ENCODE results near the gene ZBTB47. TPM values are rescaled to one million over a fixed set of nuclear protein-coding genes. Genes with fewer than 3 reads are reported as not detected.

ZBTB47 gene
- total and polyA plus RNA-seq, 2 experiments from 2014 or later, result 0.48 to 2.8 TPM

DNA sequence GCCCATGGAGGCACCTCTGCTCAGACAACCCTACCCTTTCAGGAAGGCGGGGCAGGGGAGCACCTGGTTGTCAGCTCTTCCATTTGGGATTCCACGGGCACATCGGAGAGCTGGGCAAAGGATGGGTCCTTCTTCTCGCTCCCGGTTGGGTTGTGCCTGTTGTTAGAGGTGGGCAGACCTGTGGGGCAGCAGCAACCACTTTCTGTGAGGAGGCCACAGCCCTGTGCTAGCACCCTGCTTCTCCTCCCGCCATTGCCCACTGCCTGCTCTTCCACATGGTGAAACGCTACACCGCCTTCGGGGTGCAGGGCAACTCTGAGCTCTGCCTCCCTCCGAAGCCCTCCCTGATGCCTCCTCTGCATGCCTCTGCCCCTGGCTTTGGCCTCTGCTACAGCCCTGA, 56.1 kb downstream of the ZBTB47 start:
- Histone ChIP-seq H3K4me2 (no peak overlapping the region), H3K79me2 (replicated peaks; ENCODE audit: insufficient read depth) (no peaks in the 10 kb centered on the region), H3K4me1 (ENCODE audit: insufficient read depth) (no peaks in the 10 kb centered on the region), H3K27me3 (ENCODE audit: insufficient read depth) (no peaks in the 10 kb centered on the region), H4K20me1 (replicated peaks; ENCODE audit: insufficient read depth) (no peaks in the 10 kb centered on the region), H3K27ac (ENCODE audit: low read depth) (no peak overlapping the region), H3K36me3 (ENCODE audit: insufficient read depth) (no peaks in the 10 kb centered on the region), H3K9me2 (ENCODE audit: insufficient read depth) (no peaks in the 10 kb centered on the region), H3F3A (replicated peaks; ENCODE audit: low read depth) (no peaks in the 10 kb centered on the region), H2AFZ (no peak overlapping the region), H3K4me3 (no peak overlapping the region)
- H3K27me3 Mint-ChIP-seq (ENCODE audit: insufficient read depth, low read depth, poor library complexity), result peaks cover 3% of the 10 kb centered on the region
- ATAC-seq (no peak), DNase-seq (ENCODE audit: low spot score) (no peak)
- TF ChIP-seq NANOG (IDR thresholded peaks at IDR 0.05; ENCODE audit: borderline replicate concordance) (no peak), STAT1 (IDR thresholded peaks at IDR 0.05; ENCODE audit: unreplicated experiment) (no peak), EZH2 (IDR thresholded peaks at IDR 0.05; ENCODE audit: low read depth, unreplicated experiment) (no peak), EZH2phosphoT487 (IDR thresholded peaks at IDR 0.05; ENCODE audit: unreplicated experiment) (no peak), CREB1 (CRISPR knock-in tag; IDR thresholded peaks at IDR 0.05; ENCODE audit: low read depth) (no peak), ZNF331 (CRISPR knock-in tag; IDR thresholded peaks at IDR 0.05; ENCODE audit: low read depth) (no peak), JUNB (IDR thresholded peaks at IDR 0.05; ENCODE audit: unreplicated experiment) (no peak), ZNF114 (CRISPR knock-in tag; IDR thresholded peaks at IDR 0.05) (no peak), POLR2AphosphoS5 (IDR thresholded peaks at IDR 0.05; ENCODE audit: low read depth) (no peak)
- TF ChIP-seq, protein P1, sequence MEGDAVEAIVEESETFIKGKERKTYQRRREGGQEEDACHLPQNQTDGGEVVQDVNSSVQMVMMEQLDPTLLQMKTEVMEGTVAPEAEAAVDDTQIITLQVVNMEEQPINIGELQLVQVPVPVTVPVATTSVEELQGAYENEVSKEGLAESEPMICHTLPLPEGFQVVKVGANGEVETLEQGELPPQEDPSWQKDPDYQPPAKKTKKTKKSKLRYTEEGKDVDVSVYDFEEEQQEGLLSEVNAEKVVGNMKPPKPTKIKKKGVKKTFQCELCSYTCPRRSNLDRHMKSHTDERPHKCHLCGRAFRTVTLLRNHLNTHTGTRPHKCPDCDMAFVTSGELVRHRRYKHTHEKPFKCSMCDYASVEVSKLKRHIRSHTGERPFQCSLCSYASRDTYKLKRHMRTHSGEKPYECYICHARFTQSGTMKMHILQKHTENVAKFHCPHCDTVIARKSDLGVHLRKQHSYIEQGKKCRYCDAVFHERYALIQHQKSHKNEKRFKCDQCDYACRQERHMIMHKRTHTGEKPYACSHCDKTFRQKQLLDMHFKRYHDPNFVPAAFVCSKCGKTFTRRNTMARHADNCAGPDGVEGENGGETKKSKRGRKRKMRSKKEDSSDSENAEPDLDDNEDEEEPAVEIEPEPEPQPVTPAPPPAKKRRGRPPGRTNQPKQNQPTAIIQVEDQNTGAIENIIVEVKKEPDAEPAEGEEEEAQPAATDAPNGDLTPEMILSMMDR (conservative IDR thresholded peaks at IDR 0.05; ENCODE audit: low read depth in 2 of 2), result no peak
- TF ChIP-seq, protein P2, sequence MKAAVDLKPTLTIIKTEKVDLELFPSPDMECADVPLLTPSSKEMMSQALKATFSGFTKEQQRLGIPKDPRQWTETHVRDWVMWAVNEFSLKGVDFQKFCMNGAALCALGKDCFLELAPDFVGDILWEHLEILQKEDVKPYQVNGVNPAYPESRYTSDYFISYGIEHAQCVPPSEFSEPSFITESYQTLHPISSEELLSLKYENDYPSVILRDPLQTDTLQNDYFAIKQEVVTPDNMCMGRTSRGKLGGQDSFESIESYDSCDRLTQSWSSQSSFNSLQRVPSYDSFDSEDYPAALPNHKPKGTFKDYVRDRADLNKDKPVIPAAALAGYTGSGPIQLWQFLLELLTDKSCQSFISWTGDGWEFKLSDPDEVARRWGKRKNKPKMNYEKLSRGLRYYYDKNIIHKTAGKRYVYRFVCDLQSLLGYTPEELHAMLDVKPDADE (IDR thresholded peaks at IDR 0.05), result no peak
- TF ChIP-seq, protein P3, sequence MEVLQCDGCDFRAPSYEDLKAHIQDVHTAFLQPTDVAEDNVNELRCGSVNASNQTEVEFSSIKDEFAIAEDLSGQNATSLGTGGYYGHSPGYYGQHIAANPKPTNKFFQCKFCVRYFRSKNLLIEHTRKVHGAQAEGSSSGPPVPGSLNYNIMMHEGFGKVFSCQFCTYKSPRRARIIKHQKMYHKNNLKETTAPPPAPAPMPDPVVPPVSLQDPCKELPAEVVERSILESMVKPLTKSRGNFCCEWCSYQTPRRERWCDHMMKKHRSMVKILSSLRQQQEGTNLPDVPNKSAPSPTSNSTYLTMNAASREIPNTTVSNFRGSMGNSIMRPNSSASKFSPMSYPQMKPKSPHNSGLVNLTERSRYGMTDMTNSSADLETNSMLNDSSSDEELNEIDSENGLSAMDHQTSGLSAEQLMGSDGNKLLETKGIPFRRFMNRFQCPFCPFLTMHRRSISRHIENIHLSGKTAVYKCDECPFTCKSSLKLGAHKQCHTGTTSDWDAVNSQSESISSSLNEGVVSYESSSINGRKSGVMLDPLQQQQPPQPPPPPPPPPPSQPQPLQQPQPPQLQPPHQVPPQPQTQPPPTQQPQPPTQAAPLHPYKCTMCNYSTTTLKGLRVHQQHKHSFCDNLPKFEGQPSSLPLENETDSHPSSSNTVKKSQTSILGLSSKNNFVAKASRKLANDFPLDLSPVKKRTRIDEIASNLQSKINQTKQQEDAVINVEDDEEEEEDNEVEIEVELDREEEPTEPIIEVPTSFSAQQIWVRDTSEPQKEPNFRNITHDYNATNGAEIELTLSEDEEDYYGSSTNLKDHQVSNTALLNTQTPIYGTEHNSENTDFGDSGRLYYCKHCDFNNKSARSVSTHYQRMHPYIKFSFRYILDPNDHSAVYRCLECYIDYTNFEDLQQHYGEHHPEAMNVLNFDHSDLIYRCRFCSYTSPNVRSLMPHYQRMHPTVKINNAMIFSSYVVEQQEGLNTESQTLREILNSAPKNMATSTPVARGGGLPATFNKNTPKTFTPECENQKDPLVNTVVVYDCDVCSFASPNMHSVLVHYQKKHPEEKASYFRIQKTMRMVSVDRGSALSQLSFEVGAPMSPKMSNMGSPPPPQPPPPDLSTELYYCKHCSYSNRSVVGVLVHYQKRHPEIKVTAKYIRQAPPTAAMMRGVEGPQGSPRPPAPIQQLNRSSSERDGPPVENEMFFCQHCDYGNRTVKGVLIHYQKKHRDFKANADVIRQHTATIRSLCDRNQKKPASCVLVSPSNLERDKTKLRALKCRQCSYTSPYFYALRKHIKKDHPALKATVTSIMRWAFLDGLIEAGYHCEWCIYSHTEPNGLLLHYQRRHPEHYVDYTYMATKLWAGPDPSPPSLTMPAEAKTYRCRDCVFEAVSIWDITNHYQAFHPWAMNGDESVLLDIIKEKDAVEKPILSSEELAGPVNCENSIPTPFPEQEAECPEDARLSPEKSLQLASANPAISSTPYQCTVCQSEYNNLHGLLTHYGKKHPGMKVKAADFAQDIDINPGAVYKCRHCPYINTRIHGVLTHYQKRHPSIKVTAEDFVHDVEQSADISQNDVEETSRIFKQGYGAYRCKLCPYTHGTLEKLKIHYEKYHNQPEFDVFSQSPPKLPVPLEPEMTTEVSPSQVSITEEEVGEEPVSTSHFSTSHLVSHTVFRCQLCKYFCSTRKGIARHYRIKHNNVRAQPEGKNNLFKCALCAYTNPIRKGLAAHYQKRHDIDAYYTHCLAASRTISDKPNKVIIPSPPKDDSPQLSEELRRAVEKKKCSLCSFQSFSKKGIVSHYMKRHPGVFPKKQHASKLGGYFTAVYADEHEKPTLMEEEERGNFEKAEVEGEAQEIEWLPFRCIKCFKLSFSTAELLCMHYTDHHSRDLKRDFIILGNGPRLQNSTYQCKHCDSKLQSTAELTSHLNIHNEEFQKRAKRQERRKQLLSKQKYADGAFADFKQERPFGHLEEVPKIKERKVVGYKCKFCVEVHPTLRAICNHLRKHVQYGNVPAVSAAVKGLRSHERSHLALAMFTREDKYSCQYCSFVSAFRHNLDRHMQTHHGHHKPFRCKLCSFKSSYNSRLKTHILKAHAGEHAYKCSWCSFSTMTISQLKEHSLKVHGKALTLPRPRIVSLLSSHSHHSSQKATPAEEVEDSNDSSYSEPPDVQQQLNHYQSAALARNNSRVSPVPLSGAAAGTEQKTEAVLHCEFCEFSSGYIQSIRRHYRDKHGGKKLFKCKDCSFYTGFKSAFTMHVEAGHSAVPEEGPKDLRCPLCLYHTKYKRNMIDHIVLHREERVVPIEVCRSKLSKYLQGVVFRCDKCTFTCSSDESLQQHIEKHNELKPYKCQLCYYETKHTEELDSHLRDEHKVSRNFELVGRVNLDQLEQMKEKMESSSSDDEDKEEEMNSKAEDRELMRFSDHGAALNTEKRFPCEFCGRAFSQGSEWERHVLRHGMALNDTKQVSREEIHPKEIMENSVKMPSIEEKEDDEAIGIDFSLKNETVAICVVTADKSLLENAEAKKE (CRISPR knock-in tag; IDR thresholded peaks at IDR 0.05), result no peak
- TF ChIP-seq, protein P4, sequence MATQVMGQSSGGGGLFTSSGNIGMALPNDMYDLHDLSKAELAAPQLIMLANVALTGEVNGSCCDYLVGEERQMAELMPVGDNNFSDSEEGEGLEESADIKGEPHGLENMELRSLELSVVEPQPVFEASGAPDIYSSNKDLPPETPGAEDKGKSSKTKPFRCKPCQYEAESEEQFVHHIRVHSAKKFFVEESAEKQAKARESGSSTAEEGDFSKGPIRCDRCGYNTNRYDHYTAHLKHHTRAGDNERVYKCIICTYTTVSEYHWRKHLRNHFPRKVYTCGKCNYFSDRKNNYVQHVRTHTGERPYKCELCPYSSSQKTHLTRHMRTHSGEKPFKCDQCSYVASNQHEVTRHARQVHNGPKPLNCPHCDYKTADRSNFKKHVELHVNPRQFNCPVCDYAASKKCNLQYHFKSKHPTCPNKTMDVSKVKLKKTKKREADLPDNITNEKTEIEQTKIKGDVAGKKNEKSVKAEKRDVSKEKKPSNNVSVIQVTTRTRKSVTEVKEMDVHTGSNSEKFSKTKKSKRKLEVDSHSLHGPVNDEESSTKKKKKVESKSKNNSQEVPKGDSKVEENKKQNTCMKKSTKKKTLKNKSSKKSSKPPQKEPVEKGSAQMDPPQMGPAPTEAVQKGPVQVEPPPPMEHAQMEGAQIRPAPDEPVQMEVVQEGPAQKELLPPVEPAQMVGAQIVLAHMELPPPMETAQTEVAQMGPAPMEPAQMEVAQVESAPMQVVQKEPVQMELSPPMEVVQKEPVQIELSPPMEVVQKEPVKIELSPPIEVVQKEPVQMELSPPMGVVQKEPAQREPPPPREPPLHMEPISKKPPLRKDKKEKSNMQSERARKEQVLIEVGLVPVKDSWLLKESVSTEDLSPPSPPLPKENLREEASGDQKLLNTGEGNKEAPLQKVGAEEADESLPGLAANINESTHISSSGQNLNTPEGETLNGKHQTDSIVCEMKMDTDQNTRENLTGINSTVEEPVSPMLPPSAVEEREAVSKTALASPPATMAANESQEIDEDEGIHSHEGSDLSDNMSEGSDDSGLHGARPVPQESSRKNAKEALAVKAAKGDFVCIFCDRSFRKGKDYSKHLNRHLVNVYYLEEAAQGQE (IDR thresholded peaks at IDR 0.05; ENCODE audit: unreplicated experiment), result no peak
- H3K4me3 Mint-ChIP-seq, result no peak overlapping the region
- no peak overlapping the region for H3K27ac Mint-ChIP-seq
- no peaks in the 10 kb centered on the region for H3K36me3 Mint-ChIP-seq (ENCODE audit: low read depth)
- no peaks in the 10 kb centered on the region for H3K9me3 Mint-ChIP-seq
- H3K4me1 Mint-ChIP-seq, result no peaks in the 10 kb centered on the region; the same call in 2 of the 3 replicates
